ENCODE data around the gene FITM2. TPM values are rescaled to one million over a fixed set of nuclear protein-coding genes. Genes with fewer than 3 reads are reported as not detected.

The FITM2 gene
- total RNA-seq, 1 experiment from 2014 or later: 7.4 TPM

DNA sequence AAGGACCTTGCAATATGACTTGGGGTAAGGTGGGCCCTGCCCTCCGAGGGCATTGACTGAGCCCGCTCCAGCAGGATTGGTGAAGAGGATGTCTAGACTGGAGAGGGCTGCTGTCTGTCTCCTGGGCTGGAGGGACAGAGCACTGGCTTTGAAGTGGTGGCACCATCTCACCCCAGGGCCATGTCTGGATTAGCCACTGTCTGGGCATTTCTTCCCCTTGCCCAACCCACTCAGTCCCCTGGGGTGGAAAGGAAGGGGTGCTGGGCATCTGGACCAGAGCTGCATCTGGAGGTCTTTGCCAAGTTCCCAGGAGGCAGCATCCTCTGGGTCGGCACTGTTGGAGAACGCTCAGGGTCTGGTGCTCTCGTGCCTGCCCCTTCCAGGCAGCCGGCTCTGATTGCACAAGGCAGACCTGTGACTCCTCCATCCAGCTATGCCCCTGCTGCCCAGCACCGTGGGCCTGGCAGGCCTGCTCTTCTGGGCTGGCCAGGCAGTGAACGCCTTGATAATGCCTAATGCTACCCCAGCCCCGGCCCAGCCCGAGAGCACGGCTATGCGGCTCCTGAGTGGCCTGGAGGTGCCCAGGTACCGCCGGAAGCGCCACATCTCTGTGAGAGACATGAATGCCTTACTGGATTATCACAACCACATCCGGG lies 25.9 kb upstream of the FITM2 start, which contains the start of gene R3HDML:
TSS of gene R3HDML (plus strand) at position 319 of the 656 bp plus-strand sequence. CDS start at position 434, 115 bp downstream.
- H3K4me1 ChIP-seq (replicated peaks; ENCODE audit: insufficient read depth): no peaks in the 10 kb centered on the region
- no peak within 1 kb of the TSS for H3K4me2 ChIP-seq
- ChIA-PET POLR2A (ENCODE audit: unreplicated experiment) (no interaction called here), CTCF (no interaction called here)
- H3K27ac ChIP-seq: no peak within 1 kb of the TSS
- no peak for DNase-seq
- intact Hi-C loops (cut with micrococcal nuclease; ENCODE audit: unreplicated experiment): no loop called here
- H3K79me2 ChIP-seq (ENCODE audit: low read depth): no peaks in the 10 kb centered on the region
- H3K4me3 ChIP-seq: no peak within 1 kb of the TSS
- no peaks in the 10 kb centered on the region for H3K9me2 ChIP-seq (ENCODE audit: insufficient read depth)
- H4K20me1 ChIP-seq (ENCODE audit: insufficient read depth): no peaks in the 10 kb centered on the region
- no peak for TF ChIP-seq CTCF (conservative IDR thresholded peaks at IDR 0.05)
- no peak for TF ChIP-seq EZH2 (IDR thresholded peaks at IDR 0.05; ENCODE audit: low read depth)
- no TSS peak for BruUV-seq (replicated peaks)
- no peak within 1 kb of the TSS for H2AFZ ChIP-seq
- no peaks in the 10 kb centered on the region for H3K9me3 ChIP-seq (ENCODE audit: insufficient read depth, low read depth)
- no peaks in the 10 kb centered on the region for H3K36me3 ChIP-seq (ENCODE audit: low read depth)
- H3F3A ChIP-seq (ENCODE audit: insufficient read depth, low read depth): no peaks in the 10 kb centered on the region
- H3K27me3 ChIP-seq (ENCODE audit: insufficient read depth, low read depth): peaks cover 25% of the 10 kb centered on the region; the same call in 1 of the 2 replicates

DNA sequence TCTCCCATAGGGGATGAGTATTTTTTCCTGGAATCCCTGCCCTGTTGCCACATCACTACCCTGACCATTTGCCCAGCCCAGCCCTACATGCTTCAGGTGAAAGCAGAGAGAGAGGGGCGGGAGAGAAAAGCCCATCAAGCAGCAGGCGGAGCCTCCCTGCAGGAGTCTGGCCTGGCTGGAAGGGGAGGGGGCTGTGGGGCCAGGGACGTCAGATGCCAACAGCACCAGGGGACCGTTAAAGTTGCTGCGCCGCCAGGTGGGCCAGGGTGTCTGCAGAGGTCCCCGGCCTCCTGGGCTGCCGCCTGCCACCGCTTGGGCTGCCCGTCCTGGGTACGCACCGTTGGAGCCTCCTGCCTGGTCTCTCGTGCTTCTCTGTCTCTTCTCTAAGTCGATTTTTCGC lies 25.1 kb upstream of the FITM2 start:
- Histone ChIP-seq H3K4me1 (replicated peaks; ENCODE audit: insufficient read depth) (no peaks in the 10 kb centered on the region), H3F3A (ENCODE audit: insufficient read depth, low read depth) (no peaks in the 10 kb centered on the region), H3K27me3 (ENCODE audit: insufficient read depth, low read depth) (peaks cover 25% of the 10 kb centered on the region; the same call in 1 of the 2 replicates), H3K9me2 (ENCODE audit: insufficient read depth) (no peaks in the 10 kb centered on the region), H3K4me3 (no peak overlapping the region), H3K27ac (no peak overlapping the region), H3K36me3 (ENCODE audit: low read depth) (no peaks in the 10 kb centered on the region), H4K20me1 (ENCODE audit: insufficient read depth) (no peaks in the 10 kb centered on the region), H3K79me2 (ENCODE audit: low read depth) (no peaks in the 10 kb centered on the region), H2AFZ (no peak overlapping the region), H3K4me2 (no peak overlapping the region), H3K9me3 (ENCODE audit: insufficient read depth, low read depth) (no peaks in the 10 kb centered on the region)
- intact Hi-C loops (cut with micrococcal nuclease; ENCODE audit: unreplicated experiment): no loop called here
- no TSS peak for BruUV-seq (replicated peaks)
- TF ChIP-seq EZH2 (IDR thresholded peaks at IDR 0.05; ENCODE audit: low read depth): no peak
- TF ChIP-seq CTCF (conservative IDR thresholded peaks at IDR 0.05): no peak
- DNase-seq: no peak
- CTCF ChIA-PET: no interaction called here
- POLR2A ChIA-PET (ENCODE audit: unreplicated experiment): no interaction called here

GRCh38 chr20:44335675-44336074 lies 24.7 kb upstream of the FITM2 start:
- no peak for DNase-seq
- no peak for TF ChIP-seq EZH2 (IDR thresholded peaks at IDR 0.05; ENCODE audit: low read depth)
- no peak for TF ChIP-seq CTCF (conservative IDR thresholded peaks at IDR 0.05)
- no peaks in the 10 kb centered on the region for H3K9me3 ChIP-seq (ENCODE audit: insufficient read depth, low read depth)
- H3K9me2 ChIP-seq (ENCODE audit: insufficient read depth): no peaks in the 10 kb centered on the region
- intact Hi-C loops (cut with micrococcal nuclease; ENCODE audit: unreplicated experiment): no loop called here
- H2AFZ ChIP-seq: no peak overlapping the region
- H3F3A ChIP-seq (ENCODE audit: insufficient read depth, low read depth): no peaks in the 10 kb centered on the region
- H3K36me3 ChIP-seq (ENCODE audit: low read depth): no peaks in the 10 kb centered on the region
- no peaks in the 10 kb centered on the region for H3K4me1 ChIP-seq (replicated peaks; ENCODE audit: insufficient read depth)
- no peak overlapping the region for H3K27ac ChIP-seq
- no peaks in the 10 kb centered on the region for H4K20me1 ChIP-seq (ENCODE audit: insufficient read depth)
- no TSS peak for BruUV-seq (replicated peaks)
- no peaks in the 10 kb centered on the region for H3K79me2 ChIP-seq (ENCODE audit: low read depth)
- H3K27me3 ChIP-seq (ENCODE audit: insufficient read depth, low read depth): peaks cover 25% of the 10 kb centered on the region; the same call in 1 of the 2 replicates
- no peak overlapping the region for H3K4me2 ChIP-seq
- CTCF ChIA-PET: no interaction called here
- POLR2A ChIA-PET (ENCODE audit: unreplicated experiment): no interaction called here
- H3K4me3 ChIP-seq: no peak overlapping the region

Data from PC-9 (cell line).